DMS 273 (cell line): ENCODE results near the gene CCDC149.

Experiments used
- DNase-seq: peaks from one replicate; lab custom pipeline; 2025; ENCODE audit not compliant: unreplicated experiment; lab: John Stamatoyannopoulos, UW

Gene CCDC149

GRCh38 chr4:24805566-24805965 is 107.3 kb downstream of the CCDC149 start:
- DNase-seq: no peak

- no peak for DNase-seq
Observed at GRCh38 chr4:24805067-24805466, 107.8 kb downstream of the CCDC149 start.

GRCh38 chr4:24802648-24803047 is 110.2 kb downstream of the CCDC149 start:
- no peak for DNase-seq

- DNase-seq: no peak
Observed at GRCh38 chr4:24801136-24801855, 111.5 kb downstream of the CCDC149 start.

- no peak for DNase-seq
Observed at GRCh38 chr4:24800325-24800895, 112.4 kb downstream of the CCDC149 start.

GRCh38 chr4:24799544-24800324 is 113.1 kb downstream of the CCDC149 start:
- no peak for DNase-seq

GRCh38 chr4:24799196-24799543 is 113.7 kb downstream of the CCDC149 start:
- DNase-seq: no peak

- DNase-seq: no peak
Observed at GRCh38 chr4:24798036-24798610, 114.7 kb downstream of the CCDC149 start.

GRCh38 chr4:24796620-24797019 is 116.2 kb downstream of the CCDC149 start:
- no peak for DNase-seq

- DNase-seq: no peak
Observed at GRCh38 chr4:24795666-24796381, 117.0 kb downstream of the CCDC149 start.

- DNase-seq: no peak
Observed at GRCh38 chr4:24794916-24795665, 117.8 kb downstream of the CCDC149 start, which contains the start of gene SOD3. Gene SOD3, plus strand, starts transcription at chr4:24795573. Its CDS starts 3,949 bp downstream, at chr4:24799522.

- no peak for DNase-seq
Observed at GRCh38 chr4:24794480-24794879, 118.4 kb downstream of the CCDC149 start.

- DNase-seq: no peak
Observed at GRCh38 chr4:24794051-24794450, 118.8 kb downstream of the CCDC149 start.

GRCh38 chr4:24793219-24794005 is 119.4 kb downstream of the CCDC149 start:
- DNase-seq: peak; percentile 8

- no peak for DNase-seq
Observed at GRCh38 chr4:24792552-24792951, 120.3 kb downstream of the CCDC149 start.

GRCh38 chr4:24791043-24791442 is 121.8 kb downstream of the CCDC149 start:
- no peak for DNase-seq

- DNase-seq: no peak
Observed at GRCh38 chr4:24783506-24783905, 129.3 kb downstream of the CCDC149 start.

- DNase-seq: no peak
Observed at GRCh38 chr4:24781999-24782745, 130.7 kb downstream of the CCDC149 start.

GRCh38 chr4:24780936-24781495 is 131.8 kb downstream of the CCDC149 start:
- no peak for DNase-seq
